HG02588 (cell line): Measurements from ENCODE around the gene PTH2R.
"Not testable (repeated sequence)": the region's sequence is repeated elsewhere in the genome, so short reads cannot be mapped to it uniquely, and the experiment has no call there.

Experiments used
- ATAC-seq: cut with Tn5 transposase; IDR thresholded peaks from one replicate; pipeline ENCODE4 v1.9.1; 2021; ENCODE audit warnings: mild to moderate bottlenecking, moderate library complexity; ENCODE audit not compliant: unreplicated experiment

Gene PTH2R

DNA sequence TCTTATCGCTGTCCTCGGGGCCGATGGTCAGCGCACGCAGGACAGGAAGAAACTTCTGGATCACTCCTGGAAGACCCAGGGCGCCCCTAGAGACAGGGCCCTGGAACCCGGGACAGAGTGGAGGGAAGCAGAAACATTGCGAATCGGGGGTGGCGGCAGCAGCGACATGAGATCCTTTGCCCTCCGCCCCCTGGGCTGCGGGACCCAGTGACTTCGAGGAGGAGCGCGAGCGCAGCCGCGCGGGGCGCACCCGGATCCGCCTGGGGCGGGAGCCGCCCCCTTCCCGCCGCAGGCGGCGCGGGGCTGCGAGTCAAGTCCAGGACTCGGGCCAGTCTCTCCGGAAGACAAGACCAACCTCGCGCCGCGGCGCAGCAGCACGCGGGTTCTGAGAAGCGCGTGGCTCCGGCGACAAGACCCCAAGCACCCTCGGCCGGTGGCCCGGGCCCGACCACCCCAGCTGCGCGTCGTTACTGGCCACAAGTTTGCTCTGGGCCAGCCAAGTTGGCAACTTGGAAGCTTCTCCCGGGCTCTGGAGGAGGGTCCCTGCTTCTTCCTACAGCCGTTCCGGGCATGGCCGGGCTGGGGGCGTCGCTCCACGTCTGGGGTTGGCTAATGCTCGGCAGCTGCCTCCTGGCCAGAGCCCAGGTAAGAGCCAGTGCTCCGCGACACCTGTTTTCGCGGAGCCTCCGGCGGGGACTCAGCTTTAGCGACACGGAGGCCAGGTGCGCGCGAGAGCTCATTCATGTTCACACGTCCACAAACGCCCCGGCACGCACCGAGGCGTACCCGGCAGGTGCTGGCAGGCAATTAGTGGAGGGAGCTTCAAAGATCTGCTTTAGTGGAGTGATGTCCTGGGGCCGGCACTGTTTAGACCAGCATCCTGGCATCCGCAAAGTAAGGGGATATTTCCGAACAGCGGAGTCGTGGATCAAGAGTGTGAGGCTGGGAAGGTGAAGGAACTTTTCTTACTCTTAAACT, at the start of gene PTH2R:
Gene PTH2R, plus strand, starts transcription at position 319 of the 978 bp plus-strand sequence. Its CDS starts 252 bp downstream, at position 571.
- no peak for ATAC-seq

- no peak for ATAC-seq
Observed at GRCh38 chr2:208356846-208357574, 49.6 kb upstream of the PTH2R start.

- ATAC-seq = no peak
Observed at GRCh38 chr2:208358758-208359631, 47.6 kb upstream of the PTH2R start.

DNA sequence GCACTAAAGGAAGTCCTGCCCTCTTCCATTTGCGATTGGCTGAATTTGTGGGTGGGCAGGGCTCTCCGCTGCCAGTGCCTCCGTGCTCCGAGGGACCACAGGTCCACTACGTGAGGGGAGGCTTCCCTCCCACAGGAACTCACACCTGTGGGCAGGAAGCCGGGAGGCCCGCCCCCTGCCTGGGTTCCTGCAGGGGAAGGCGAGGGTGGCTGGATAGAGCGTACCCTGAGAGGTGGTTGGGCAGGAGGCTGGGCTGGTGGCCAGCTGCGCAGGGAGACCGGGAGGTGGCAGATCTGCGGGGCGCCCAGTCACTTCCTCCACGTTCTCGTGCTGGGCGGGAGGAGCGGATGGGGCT, 47.0 kb upstream of the PTH2R start:
- ATAC-seq = no peak

- no peak for ATAC-seq
Observed at GRCh38 chr2:208360259-208361076, 46.1 kb upstream of the PTH2R start.

DNA sequence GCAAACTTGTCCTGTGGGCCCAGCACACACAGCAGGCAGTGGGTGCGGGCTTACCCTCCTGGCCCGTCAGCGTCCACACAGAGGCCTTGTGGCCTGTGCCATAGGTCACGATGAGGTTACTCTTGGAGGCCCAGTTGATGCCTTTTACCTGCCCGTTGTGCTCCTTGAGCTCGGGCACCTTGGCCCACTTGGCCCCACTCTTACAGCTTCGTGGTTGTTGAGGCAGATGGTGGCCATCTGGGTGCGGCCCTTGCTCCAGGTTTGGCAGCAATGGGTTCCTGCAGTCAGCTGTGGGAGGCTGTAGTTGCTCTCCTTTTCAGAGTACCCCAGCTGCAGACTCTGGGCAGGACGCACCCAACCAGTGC, 45.5 kb upstream of the PTH2R start:
- ATAC-seq = no peak

GRCh38 chr2:208363485-208363884, 43.1 kb upstream of the PTH2R start:
- ATAC-seq = no peak

DNA sequence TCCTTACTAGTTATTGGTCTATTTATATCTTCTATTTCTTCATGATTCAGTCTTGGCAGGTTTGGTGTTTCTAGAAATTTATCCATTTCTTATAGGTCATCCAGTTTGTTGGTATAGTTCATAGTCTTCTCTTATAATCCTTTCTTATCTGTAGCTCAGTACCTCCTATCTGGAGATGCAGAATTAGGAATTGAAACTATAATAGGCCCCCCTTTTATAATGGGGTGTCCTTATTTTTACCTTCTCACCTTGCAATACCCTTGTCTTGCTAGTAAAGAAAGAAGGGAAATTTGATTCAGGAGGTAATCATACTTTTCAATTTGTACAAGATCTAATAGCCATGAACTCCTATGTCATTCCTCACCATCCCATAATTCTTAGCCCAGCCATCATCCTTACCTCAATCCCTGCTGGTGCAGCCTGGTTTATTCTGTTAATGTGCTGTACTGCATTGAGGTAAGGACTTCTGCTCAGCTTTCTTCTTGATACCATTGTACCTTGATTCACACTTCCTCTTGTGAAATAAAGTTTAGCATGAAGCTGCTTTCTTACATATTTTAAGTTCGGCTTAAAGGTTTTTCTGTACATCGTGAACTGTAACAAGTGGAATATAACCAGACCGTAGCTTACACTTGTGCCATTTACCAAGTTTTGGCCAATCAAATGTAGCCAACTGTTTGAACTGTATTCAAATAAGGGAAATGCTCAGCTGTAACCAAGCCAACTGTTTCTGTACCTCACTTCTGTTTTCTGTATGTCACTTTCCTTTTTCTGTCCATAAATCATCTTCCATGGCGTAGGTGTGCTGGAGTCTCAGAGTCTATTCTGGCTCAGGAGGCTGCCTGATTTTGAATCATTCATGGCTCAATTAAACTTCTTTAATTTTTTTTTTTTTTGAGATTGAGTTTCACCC, 40.1 kb upstream of the PTH2R start:
- ATAC-seq = peak; percentile 79

DNA sequence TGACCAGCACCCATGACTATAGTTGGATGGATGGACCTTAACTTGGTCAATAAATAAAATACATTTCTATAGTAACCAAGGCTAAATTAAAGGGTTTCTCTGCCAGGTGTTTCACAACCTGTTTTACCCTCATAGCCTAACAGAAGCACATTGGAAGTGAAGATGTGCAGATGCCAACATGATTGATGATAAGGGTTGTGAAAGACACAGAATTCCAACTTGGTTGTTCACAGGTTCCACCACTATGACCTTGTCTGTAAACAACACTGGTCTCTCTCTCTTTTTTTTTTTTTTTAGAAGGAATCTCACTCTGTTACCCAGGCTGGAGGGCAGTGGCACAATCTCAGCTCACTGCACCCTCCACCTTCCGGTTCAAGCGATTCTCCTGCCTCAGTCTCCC, 37.5 kb upstream of the PTH2R start:
- no peak for ATAC-seq

DNA sequence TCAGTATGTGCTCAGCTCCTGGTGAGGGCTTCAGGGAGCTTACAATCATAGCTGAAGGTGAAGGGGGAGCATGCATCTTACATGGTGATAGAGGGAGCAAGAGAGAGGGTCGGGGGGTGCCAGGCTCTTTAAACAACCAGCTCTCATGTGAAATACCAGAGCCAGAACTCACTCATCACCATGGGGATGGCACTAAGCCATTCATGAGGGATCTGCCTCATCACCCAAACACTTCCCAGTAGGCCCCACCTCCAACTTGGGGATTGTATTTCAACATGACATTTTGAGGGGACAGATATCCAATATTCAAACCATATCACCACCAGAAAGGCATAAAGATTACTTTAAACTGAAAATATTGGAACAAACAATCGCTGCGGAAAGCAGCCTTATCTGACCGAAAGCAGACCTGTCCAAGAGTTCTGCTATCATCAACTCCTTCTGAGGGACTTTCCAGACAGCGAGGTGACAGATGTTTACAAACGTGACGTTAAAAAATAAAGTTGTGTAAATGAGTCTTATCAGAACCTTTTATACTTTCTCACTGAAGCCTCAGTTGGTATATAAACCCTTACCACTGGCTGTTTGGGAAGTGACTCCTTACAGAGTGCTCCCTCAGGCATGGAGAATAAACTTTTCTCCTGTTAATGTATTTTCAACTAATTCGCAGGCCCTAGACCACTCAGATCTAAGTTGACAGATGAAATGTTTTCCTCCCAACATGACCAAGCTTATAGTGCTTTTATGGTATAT, 35.5 kb upstream of the PTH2R start:
- ATAC-seq = no peak

DNA sequence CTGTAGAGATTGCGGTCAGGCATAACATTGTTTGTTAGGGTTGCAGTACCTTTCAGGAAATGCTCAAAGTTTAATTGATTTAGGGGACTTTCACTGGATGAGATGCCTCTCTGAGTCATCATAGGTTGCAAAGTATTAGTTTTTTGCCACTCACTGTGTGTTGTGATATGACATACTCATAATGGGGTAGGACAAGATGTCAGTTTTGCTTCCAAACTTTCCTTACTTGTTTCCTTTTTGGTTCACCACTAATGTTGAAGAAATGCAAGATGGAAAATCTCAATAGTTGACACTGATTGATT, 35.0 kb upstream of the PTH2R start:
- no peak for ATAC-seq

DNA sequence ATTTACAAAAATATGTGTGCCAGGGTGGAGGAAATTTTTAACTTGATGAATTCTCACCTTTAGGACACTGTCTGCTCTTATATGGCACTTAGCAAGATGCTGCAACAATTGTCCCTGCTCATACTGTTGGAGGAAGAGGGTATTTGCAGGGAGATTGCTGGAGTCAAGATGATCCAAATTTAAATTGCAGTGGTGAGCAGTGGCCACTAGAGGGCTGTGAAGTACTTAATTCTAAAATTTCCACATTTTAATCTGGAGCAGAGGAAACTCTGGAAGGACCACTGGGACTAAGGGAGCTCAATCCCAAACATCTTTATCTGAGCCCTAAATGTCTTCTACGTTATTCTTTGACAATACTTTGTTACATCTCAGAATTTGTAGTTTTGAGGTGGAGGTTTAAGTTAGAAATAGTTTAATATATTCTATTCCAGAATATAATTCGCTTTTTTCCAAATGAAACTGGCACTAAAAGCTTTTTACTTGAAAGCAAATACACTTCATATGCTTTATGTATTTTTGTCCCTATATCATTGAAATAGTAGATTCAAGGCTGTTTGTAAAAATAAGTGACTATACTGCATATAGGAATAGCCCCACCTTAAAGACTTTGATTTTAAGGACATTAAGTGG, 33.0 kb upstream of the PTH2R start:
- ATAC-seq = no peak

GRCh38 chr2:208375491-208376068, 31.0 kb upstream of the PTH2R start:
- ATAC-seq = no peak

DNA sequence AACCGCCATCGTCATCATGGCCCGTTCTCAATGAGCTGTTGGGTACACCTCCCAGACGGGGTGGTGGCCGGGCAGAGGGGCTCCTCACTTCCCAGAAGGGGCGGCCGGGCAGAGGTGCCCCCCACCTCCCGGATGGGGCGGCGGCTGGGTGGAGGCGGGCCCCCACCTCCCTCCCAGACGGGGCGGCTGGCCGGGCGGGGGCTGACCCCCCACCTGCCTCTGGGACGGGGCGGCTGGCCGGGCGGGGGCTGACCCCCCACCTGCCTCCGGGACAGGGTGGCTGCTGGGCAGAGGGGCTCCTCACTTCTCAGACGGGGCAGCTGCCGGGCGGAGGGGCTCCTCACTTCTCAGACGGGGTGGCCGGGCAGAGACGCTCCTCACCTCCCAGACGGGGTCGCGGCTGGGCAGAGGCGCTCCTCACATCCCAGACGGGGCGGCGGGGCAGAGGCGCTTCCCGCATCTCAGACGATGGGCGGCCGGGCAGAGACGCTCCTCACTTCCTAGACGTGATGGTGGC, 29.2 kb upstream of the PTH2R start:
- ATAC-seq = not testable (repeated sequence)

DNA sequence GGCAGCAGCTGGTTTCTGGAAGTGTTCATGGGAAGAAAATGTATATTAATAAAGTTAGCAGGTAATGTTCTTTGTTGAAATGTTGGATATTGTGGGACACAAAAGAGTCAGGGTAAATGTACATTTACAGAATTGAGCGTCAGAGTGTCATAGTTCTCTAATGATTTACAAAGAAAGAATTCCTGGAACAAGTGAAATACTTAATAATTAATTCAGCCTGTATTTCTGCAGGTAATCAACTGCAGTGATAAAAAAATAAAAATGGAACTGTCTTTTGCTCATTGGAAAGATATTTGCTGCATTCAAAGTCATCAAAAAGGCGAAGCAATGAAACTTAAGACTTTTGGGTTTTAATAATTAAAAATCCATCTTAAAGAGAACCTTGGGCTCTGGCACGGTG, 27.4 kb upstream of the PTH2R start:
- no peak for ATAC-seq

DNA sequence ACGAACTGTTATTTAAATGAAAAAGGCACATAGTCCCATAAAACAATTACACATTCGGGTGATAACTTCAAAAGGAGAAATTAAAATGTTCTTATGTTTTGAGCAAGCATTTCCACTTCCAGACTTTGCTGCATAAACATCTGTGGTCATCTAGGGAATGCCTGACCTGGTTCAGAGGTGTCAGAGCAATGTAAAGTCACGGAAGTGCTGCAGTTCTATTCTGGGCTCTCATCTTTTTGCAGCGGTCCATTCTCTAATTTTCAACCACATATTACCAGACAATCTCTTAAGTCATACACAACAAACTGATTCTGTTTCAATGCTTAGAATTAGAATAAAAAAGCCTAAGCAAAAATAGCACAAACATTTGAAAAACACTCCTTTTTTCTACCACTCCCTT, 22.0 kb upstream of the PTH2R start:
- ATAC-seq = no peak

DNA sequence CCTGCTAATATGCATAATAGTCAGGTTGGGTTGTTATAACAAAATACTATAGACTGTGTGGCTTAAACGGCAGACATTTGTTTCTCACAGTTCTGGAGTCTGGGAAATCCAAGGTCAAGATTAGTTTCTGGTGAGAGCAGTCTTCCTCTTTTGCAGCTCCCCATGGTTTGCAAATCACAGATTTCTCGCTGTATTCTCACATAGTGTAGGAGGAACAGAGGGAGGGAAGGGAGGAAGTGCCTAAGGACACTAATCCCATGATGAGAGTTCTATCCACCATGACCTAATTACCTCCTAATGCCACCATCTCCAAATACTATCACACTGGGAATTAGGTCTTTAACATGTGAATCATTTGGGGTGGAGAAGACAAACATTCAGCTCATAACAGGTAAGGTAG, 20.1 kb upstream of the PTH2R start:
- ATAC-seq = no peak

DNA sequence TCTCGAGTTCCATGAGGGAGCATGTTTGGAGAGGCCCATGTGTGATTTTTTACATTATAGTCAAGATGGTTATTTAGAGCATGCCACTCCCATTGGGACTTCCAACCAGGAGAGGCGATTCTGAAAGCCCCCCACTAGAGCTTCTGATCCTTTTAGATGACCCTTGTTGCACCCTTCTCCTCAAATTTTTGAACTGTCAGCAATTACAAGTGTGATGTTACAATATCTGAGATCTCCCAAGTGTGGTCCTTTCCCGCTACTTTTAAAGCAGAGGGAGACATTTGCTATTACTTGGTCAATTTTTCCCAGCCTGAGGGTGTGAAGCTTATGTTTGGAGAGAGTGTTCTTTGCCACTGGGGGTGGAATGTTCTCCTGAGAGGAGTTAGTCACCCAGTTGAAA, 16.7 kb upstream of the PTH2R start:
- no peak for ATAC-seq
